Mesothelial cell of epicardium (in vitro differentiated cells): ENCODE measurements around the gene CLTB. TPM values are rescaled to one million over a fixed set of nuclear protein-coding genes. Genes with fewer than 3 reads are reported as not detected.
"Not testable (repeated sequence)": the region's sequence is repeated elsewhere in the genome, so short reads cannot be mapped to it uniquely, and the experiment has no call there.

ENCODE experiments used
- DNase-seq, 2 experiments: peaks; one replicate each; pipeline ENCODE4 v3.0.0; 2021; ENCODE audit warnings: low spot score in 2 of 2; ENCODE audit not compliant: unreplicated experiment in 2 of 2
- H3K27ac Mint-ChIP-seq: 2 replicates; pipeline ENCODE4 v1.8.0; 2021; ENCODE audit warnings: mixed read lengths
- H3K27me3 Mint-ChIP-seq: 2 replicates; pipeline ENCODE4 v1.8.0; 2021; ENCODE audit warnings: low read depth, mixed read lengths
- H3K36me3 Mint-ChIP-seq: 2 replicates; pipeline ENCODE4 v1.8.0; 2021; ENCODE audit warnings: mixed read lengths
- H3K4me1 Mint-ChIP-seq: 2 replicates; pipeline ENCODE4 v1.8.0; 2021; ENCODE audit warnings: mixed read lengths
- H3K4me3 Mint-ChIP-seq: 2 replicates; pipeline ENCODE4 v1.8.0; 2021; ENCODE audit warnings: mild to moderate bottlenecking, moderate library complexity, mixed read lengths
- H3K9me3 Mint-ChIP-seq: 2 replicates; pipeline ENCODE4 v1.8.0; 2021; ENCODE audit warnings: mixed read lengths
- CTCF ChIP-seq: fragments of 200-600 bp; sonication (generic); IDR thresholded peaks from one replicate; pipeline ENCODE4 v1.5.0; 2021; ENCODE audit warnings: antibody characterized with exemption; ENCODE audit not compliant: unreplicated experiment
- total RNA-seq: library from RNA; stranded (reverse); gene quantifications from 3 replicates; pipeline ENCODE4 v1.2.1, GENCODE V29; 2021

Gene CLTB
- total RNA-seq, 1 donor from 2014 or later = 43.3 TPM

- peaks cover 12% of the 10 kb centered on the region for H3K4me1 Mint-ChIP-seq
- H3K4me3 Mint-ChIP-seq = no peak overlapping the region
- TF ChIP-seq CTCF = no peak
- no peaks in the 10 kb centered on the region for H3K9me3 Mint-ChIP-seq
- H3K36me3 Mint-ChIP-seq = peaks cover 16% of the 10 kb centered on the region
- H3K27ac Mint-ChIP-seq = no peak overlapping the region
- no peak for DNase-seq
- H3K27me3 Mint-ChIP-seq = no peaks in the 10 kb centered on the region
Measured at GRCh38 chr5:176410486-176411180, 5.7 kb downstream of the CLTB start.

- Mint-ChIP-seq H3K9me3 (no peaks in the 10 kb centered on the region), H3K4me1 (peaks cover 5% of the 10 kb centered on the region), H3K4me3 (no peak overlapping the region), H3K36me3 (peaks cover 16% of the 10 kb centered on the region), H3K27ac (no peak overlapping the region), H3K27me3 (no peaks in the 10 kb centered on the region)
- no peak for DNase-seq
- TF ChIP-seq CTCF = no peak
Measured at GRCh38 chr5:176409765-176410164, 6.6 kb downstream of the CLTB start.

- Mint-ChIP-seq H3K4me1 (peaks cover 2% of the 10 kb centered on the region), H3K36me3 (peaks cover 19% of the 10 kb centered on the region), H3K4me3 (no peak overlapping the region), H3K27me3 (no peaks in the 10 kb centered on the region), H3K9me3 (no peaks in the 10 kb centered on the region), H3K27ac (no peak overlapping the region)
- TF ChIP-seq CTCF = no peak
- no peak for DNase-seq
Measured at GRCh38 chr5:176408590-176408989, 7.7 kb downstream of the CLTB start.

GRCh38 chr5:176408252-176408573, 8.1 kb downstream of the CLTB start:
- H3K27ac Mint-ChIP-seq, H3K4me1 Mint-ChIP-seq, H3K27me3 Mint-ChIP-seq, DNase-seq, H3K4me3 Mint-ChIP-seq, H3K9me3 Mint-ChIP-seq: not testable (repeated sequence)
- peaks cover 19% of the 10 kb centered on the region for H3K36me3 Mint-ChIP-seq

- no peaks in the 10 kb centered on the region for H3K9me3 Mint-ChIP-seq
- H3K4me3 Mint-ChIP-seq = no peak overlapping the region
- H3K27me3 Mint-ChIP-seq = no peaks in the 10 kb centered on the region
- H3K36me3 Mint-ChIP-seq = peaks cover 20% of the 10 kb centered on the region
- no peak for DNase-seq
- TF ChIP-seq CTCF = no peak
- peaks cover 1% of the 10 kb centered on the region for H3K4me1 Mint-ChIP-seq
- H3K27ac Mint-ChIP-seq = no peak overlapping the region
Measured at GRCh38 chr5:176407456-176408251, 8.7 kb downstream of the CLTB start.

GRCh38 chr5:176406436-176407052, 9.8 kb downstream of the CLTB start:
- Mint-ChIP-seq H3K4me1 (peaks cover 2% of the 10 kb centered on the region), H3K27me3 (no peaks in the 10 kb centered on the region), H3K27ac (no peak overlapping the region), H3K4me3 (no peak overlapping the region), H3K36me3 (peaks cover 22% of the 10 kb centered on the region), H3K9me3 (no peaks in the 10 kb centered on the region)
- no peak for TF ChIP-seq CTCF
- DNase-seq = no peak
